Keratinocyte (primary cell): Measurements from ENCODE around the gene ATP8A1. TPM values are rescaled to one million over a fixed set of nuclear protein-coding genes. Genes with fewer than 3 reads are reported as not detected.

Experiments used
- DNase-seq: peaks from one replicate; pipeline ENCODE4 v3.0.0-alpha.2; 2011; ENCODE audit warnings: low read depth, missing footprints, low spot score
- FAIRE-seq: peaks from 2 replicates; lab custom pipeline; 2011; peaks lifted over from hg19 to GRCh38; lab: Jason Lieb, UNC
- H2AFZ ChIP-seq: 2 replicates; pipeline ENCODE4 v1.6.0; 2012; ENCODE audit warnings: low read length, control low read depth, inconsistent platforms; ENCODE audit not compliant: control insufficient read depth
- H3K27ac ChIP-seq: 2 replicates; pipeline ENCODE4 v1.5.1; 2011; ENCODE audit warnings: low read length; ENCODE audit not compliant: control insufficient read depth, insufficient read depth
- H3K27me3 ChIP-seq: 3 replicates; pipeline ENCODE4 v1.6.0; 2011; ENCODE audit warnings: low read length; ENCODE audit not compliant: control insufficient read depth, insufficient read depth; ENCODE audit errors: extremely low read depth
- H3K36me3 ChIP-seq, 2 experiments: 2 replicates in 1 of 2; 3 replicates in 1 of 2; pipeline ENCODE4 v1.5.1; 2011; ENCODE audit warnings: low read length in 2 of 2, mild to moderate bottlenecking in 1 of 2; ENCODE audit not compliant: control insufficient read depth in 2 of 2, insufficient read depth in 2 of 2; ENCODE audit errors: extremely low read depth in 1 of 2
- H3K4me1 ChIP-seq: 3 replicates; pipeline ENCODE4 v1.5.1; 2011; ENCODE audit warnings: low read length; ENCODE audit not compliant: control insufficient read depth, insufficient read depth; ENCODE audit errors: extremely low read depth
- H3K4me2 ChIP-seq: 3 replicates; pipeline ENCODE4 v1.6.0; 2011; ENCODE audit warnings: low read depth, low read length; ENCODE audit not compliant: control insufficient read depth, insufficient read depth; ENCODE audit errors: extremely low read depth
- H3K4me3 ChIP-seq, 3 experiments: fragments of 200-600 bp in 1 of 3; sonication (generic) in 1 of 3; 2 replicates in 2 of 3; 3 replicates in 1 of 3; pipeline ENCODE4 v1.5.1; 2011 to 2016; ENCODE audit warnings: low read length in 3 of 3, mild to moderate bottlenecking in 3 of 3, control low read depth in 2 of 3, inconsistent platforms in 1 of 3, low read depth in 1 of 3, mixed read lengths in 1 of 3, mixed run types in 1 of 3, moderate library complexity in 1 of 3; ENCODE audit not compliant: control insufficient read depth in 2 of 3, insufficient read depth in 2 of 3; ENCODE audit errors: extremely low read depth in 1 of 3
- H3K79me2 ChIP-seq: 2 replicates; pipeline ENCODE4 v1.6.0; 2012; ENCODE audit warnings: low read length; ENCODE audit not compliant: control insufficient read depth, insufficient read depth
- H3K9ac ChIP-seq: 3 replicates; pipeline ENCODE4 v1.6.0; 2011; ENCODE audit warnings: low read length; ENCODE audit not compliant: control insufficient read depth, insufficient read depth; ENCODE audit errors: extremely low read depth
- H3K9me1 ChIP-seq: 3 replicates; pipeline ENCODE4 v1.6.0; 2011; ENCODE audit warnings: low read length; ENCODE audit not compliant: control insufficient read depth, insufficient read depth; ENCODE audit errors: extremely low read depth
- H3K9me3 ChIP-seq: 2 replicates; pipeline ENCODE4 v1.5.1; 2012; ENCODE audit warnings: low read depth, low read length; ENCODE audit not compliant: control insufficient read depth
- H4K20me1 ChIP-seq: 3 replicates; pipeline ENCODE4 v1.6.0; 2011; ENCODE audit warnings: low read length; ENCODE audit not compliant: control insufficient read depth, insufficient read depth; ENCODE audit errors: extremely low read depth
- EZH2 ChIP-seq: IDR thresholded peaks from one replicate; pipeline ENCODE4 v1.6.1; 2012; ENCODE audit warnings: inconsistent platforms, mild to moderate bottlenecking, low read length, moderate library complexity
- dilution Hi-C: fragments of 300-500 bp; cut with MboI; formaldehyde crosslinking; loops from one replicate; pipeline ENCODE4 v1.7.0; 2020; ENCODE audit warnings: low sequenced_read_pairs; ENCODE audit not compliant: extremely low pct_ligation_motif_present
- polyA plus RNA-seq, 5 experiments: library from polyadenylated mRNA; depleted of rRNA in 3 of 5; stranded (reverse) in 3 of 5; stranded (forward) in 1 of 5; unstranded in 1 of 5; fragments of >200 nt; gene quantifications; 1 replicate in 1 of 5; 2 replicates in 3 of 5; 3 replicates in 1 of 5; pipeline versions ENCODE4 v1.2.1 to v1.2.3, GENCODE V29; 2011 to 2012; ENCODE audit warnings: missing spikeins in 2 of 5, low read depth in 1 of 5, low replicate concordance in 1 of 5
- TF ChIP-seq, protein P1 (sequence below), 3 experiments: IDR thresholded peaks in 1 of 3; conservative IDR thresholded peaks in 1 of 3; optimal IDR thresholded peaks in 1 of 3; 2 replicates in 2 of 3; 3 replicates in 1 of 3; pipeline versions ENCODE3 to v1.5.1; 2011; ENCODE audit warnings: low read length in 3 of 3, mild to moderate bottlenecking in 3 of 3, moderate library complexity in 2 of 3, control low read depth in 1 of 3, inconsistent platforms in 1 of 3; ENCODE audit not compliant: insufficient read depth in 2 of 3; ENCODE audit errors: extremely low read depth in 1 of 3

ATP8A1 gene
- polyA plus RNA-seq, 1 donor (not counting 4 experiments of a cell fraction or from before 2014, with no cell fraction given), result 0.20 TPM

GRCh38 chr4:42547805-42548204, 109.1 kb downstream of the ATP8A1 start:
- no peaks in the 10 kb centered on the region for H4K20me1 ChIP-seq
- dilution Hi-C loops, result no loop called here
- H3K36me3 ChIP-seq, result no peaks in the 10 kb centered on the region
- H3K9me1 ChIP-seq, result no peaks in the 10 kb centered on the region
- no peak overlapping the region for H3K27ac ChIP-seq
- no peaks in the 10 kb centered on the region for H3K79me2 ChIP-seq
- H3K4me2 ChIP-seq, result no peak overlapping the region
- no peak for DNase-seq
- no peaks in the 10 kb centered on the region for H3K27me3 ChIP-seq
- no peak for FAIRE-seq
- no peaks in the 10 kb centered on the region for H3K9me3 ChIP-seq
- H2AFZ ChIP-seq, result no peak overlapping the region
- TF ChIP-seq, protein P1, sequence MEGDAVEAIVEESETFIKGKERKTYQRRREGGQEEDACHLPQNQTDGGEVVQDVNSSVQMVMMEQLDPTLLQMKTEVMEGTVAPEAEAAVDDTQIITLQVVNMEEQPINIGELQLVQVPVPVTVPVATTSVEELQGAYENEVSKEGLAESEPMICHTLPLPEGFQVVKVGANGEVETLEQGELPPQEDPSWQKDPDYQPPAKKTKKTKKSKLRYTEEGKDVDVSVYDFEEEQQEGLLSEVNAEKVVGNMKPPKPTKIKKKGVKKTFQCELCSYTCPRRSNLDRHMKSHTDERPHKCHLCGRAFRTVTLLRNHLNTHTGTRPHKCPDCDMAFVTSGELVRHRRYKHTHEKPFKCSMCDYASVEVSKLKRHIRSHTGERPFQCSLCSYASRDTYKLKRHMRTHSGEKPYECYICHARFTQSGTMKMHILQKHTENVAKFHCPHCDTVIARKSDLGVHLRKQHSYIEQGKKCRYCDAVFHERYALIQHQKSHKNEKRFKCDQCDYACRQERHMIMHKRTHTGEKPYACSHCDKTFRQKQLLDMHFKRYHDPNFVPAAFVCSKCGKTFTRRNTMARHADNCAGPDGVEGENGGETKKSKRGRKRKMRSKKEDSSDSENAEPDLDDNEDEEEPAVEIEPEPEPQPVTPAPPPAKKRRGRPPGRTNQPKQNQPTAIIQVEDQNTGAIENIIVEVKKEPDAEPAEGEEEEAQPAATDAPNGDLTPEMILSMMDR (optimal IDR thresholded peaks at IDR 0.05 in 1 of 3, IDR thresholded peaks at IDR 0.05 in 1 of 3, conservative IDR thresholded peaks at IDR 0.05 in 1 of 3; ENCODE audit: extremely low read depth in 1 of 3, insufficient read depth in 2 of 3, low read length in 3 of 3), result no peak
- TF ChIP-seq EZH2, result no peak
- H3K9ac ChIP-seq, result no peak overlapping the region
- H3K4me3 ChIP-seq, result no peak overlapping the region
- no peaks in the 10 kb centered on the region for H3K4me1 ChIP-seq

DNA sequence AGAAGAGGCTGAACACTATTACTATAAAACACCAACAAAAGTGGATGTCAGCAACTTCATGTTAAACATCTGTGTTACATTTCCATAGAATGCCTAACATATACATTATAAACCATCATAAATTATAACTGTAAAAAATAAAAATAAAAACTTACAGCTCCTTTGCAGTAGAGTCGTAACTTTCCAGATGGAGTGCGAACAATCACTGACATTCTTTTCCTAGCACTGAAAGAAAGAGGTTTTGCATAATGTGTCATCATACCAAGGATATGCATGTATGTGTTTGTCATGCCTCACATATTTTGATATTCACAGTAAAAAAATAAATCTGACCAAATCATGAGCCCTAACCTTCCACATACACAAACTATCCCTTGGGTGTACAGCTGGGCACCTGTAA, 113.1 kb downstream of the ATP8A1 start:
- H2AFZ ChIP-seq, result no peak overlapping the region
- dilution Hi-C loops, result no loop called here
- no peaks in the 10 kb centered on the region for H4K20me1 ChIP-seq
- H3K4me1 ChIP-seq, result no peaks in the 10 kb centered on the region
- no peak overlapping the region for H3K9ac ChIP-seq
- no peaks in the 10 kb centered on the region for H3K27me3 ChIP-seq
- no peaks in the 10 kb centered on the region for H3K79me2 ChIP-seq
- no peak overlapping the region for H3K4me2 ChIP-seq
- no peak for FAIRE-seq
- no peak overlapping the region for H3K4me3 ChIP-seq
- no peak for DNase-seq
- no peak overlapping the region for H3K27ac ChIP-seq
- H3K9me1 ChIP-seq, result no peaks in the 10 kb centered on the region
- TF ChIP-seq EZH2, result no peak
- TF ChIP-seq, protein P1 (optimal IDR thresholded peaks at IDR 0.05 in 1 of 3, IDR thresholded peaks at IDR 0.05 in 1 of 3, conservative IDR thresholded peaks at IDR 0.05 in 1 of 3; ENCODE audit: extremely low read depth in 1 of 3, insufficient read depth in 2 of 3, low read length in 3 of 3), result no peak
- H3K36me3 ChIP-seq, result no peaks in the 10 kb centered on the region
- no peaks in the 10 kb centered on the region for H3K9me3 ChIP-seq
